Sigmoid colon (tissue), 7 donors: Measurements from ENCODE around the gene UPK1A. TPM values are rescaled to one million over a fixed set of nuclear protein-coding genes. Genes with fewer than 3 reads are reported as not detected.

ENCODE experiments used
- DNase-seq: peaks from one replicate; pipeline ENCODE4 v3.0.0-alpha.2; 2019
- H3K27ac ChIP-seq, 4 donors: fragments of 200-600 bp; sonication (generic); one replicate each; pipeline ENCODE4 v1.5.1; 2016 to 2019; ENCODE audit warnings: mild to moderate bottlenecking in 1 of 4
- H3K27me3 ChIP-seq, 3 donors: fragments of 200-600 bp; sonication (generic); one replicate each; pipeline ENCODE4 v1.5.1; 2019; ENCODE audit warnings: mild to moderate bottlenecking in 1 of 3
- H3K36me3 ChIP-seq, 4 donors: fragments of 200-600 bp; sonication (generic); one replicate each; pipeline ENCODE4 v1.5.1; 2016 to 2019
- H3K4me1 ChIP-seq, 4 donors: fragments of 200-600 bp; sonication (generic); one replicate each; pipeline ENCODE4 v1.5.1; 2017 to 2019
- H3K4me3 ChIP-seq, 4 donors: fragments of 200-600 bp; sonication (generic); one replicate each; pipeline ENCODE4 v1.5.1; 2017 to 2019; ENCODE audit warnings: mild to moderate bottlenecking in 2 of 4, moderate library complexity in 1 of 4
- H3K9me3 ChIP-seq, 4 donors: fragments of 200-600 bp in 3 of 4; sonication (generic) in 3 of 4; one replicate each; pipeline versions ENCODE4 v1.5.1 to v1.6.1; 2013 to 2019
- CTCF ChIP-seq, 4 experiments: fragments of 450-650 bp in 3 of 4; fragments of 200-600 bp in 1 of 4; IDR thresholded peaks; one replicate each; pipeline ENCODE4 v1.5.1; 2016 to 2019; ENCODE audit warnings: antibody characterized with exemption in 4 of 4, mild to moderate bottlenecking in 3 of 4, moderate library complexity in 2 of 4
- EP300 ChIP-seq, 4 donors: sonication (generic); formaldehyde crosslinking; IDR thresholded peaks; one replicate each; pipeline ENCODE4 v1.6.1; 2017; ENCODE audit warnings: antibody characterized with exemption in 4 of 4
- POLR2A ChIP-seq, 2 donors: fragments of 450-650 bp; IDR thresholded peaks; one replicate each; pipeline ENCODE4 v1.6.1; 2016; ENCODE audit warnings: antibody characterized with exemption in 2 of 2, mild to moderate bottlenecking in 2 of 2, moderate library complexity in 2 of 2
- POLR2AphosphoS5 ChIP-seq, 4 donors: sonication (generic); formaldehyde crosslinking; IDR thresholded peaks; one replicate each; pipeline ENCODE4 v1.6.1; 2017; ENCODE audit warnings: antibody characterized with exemption in 4 of 4
- WGBS, 2 donors: extraction: QIAGEN DNeasy Blood & Tissue Kit; methylation state at CpG; one replicate each; pipeline ENCODE4 v1.1.7; 2013; 5-methylcytosine and 5-hydroxymethylcytosine counted together
- intact Hi-C: fragments of 100-400 bp; cut with DNase I; formaldehyde crosslinking; loops from one replicate; pipeline ENCODE4 v1.15.1; 2023
- polyA plus RNA-seq, 3 donors: library from polyadenylated mRNA; stranded (reverse); fragments of 200-250 nt; gene quantifications; one replicate each; pipeline ENCODE4 v1.2.3, GENCODE V29; 2013
- total RNA-seq, 4 donors: library from RNA; depleted of rRNA; stranded (reverse); fragments of >200 nt; gene quantifications; one replicate each; pipeline ENCODE4 v1.1.0, GENCODE V29; 2016
- donor health status: healthy with polysubstance abuse.
- donor health status: Bipolar disorder and iron deficiency.
- donor health status: healthy.

The UPK1A gene
- total and polyA plus RNA-seq, 7 donors, result 0.55 TPM; not detected in 6

- H3K4me1 ChIP-seq, result peaks cover 0 to 3% (median 1%) of the 10 kb centered on the region in 4 donors
- intact Hi-C loops, result no loop called here
- no peaks in the 10 kb centered on the region for H3K36me3 ChIP-seq
- 65% methylated on average over 4 of the region's 4 CpGs for WGBS, 2 donors
- H3K9me3 ChIP-seq, result no peaks in the 10 kb centered on the region
- TF ChIP-seq CTCF (IDR thresholded peaks at IDR 0.05) (no peak), POLR2A (IDR thresholded peaks at IDR 0.05) (no peak), EP300 (IDR thresholded peaks at IDR 0.05) (no peak)
- H3K4me3 ChIP-seq, result no peak overlapping the region
- DNase-seq, result no peak
- no peaks in the 10 kb centered on the region for H3K27me3 ChIP-seq
- no peak overlapping the region for H3K27ac ChIP-seq
Measured at GRCh38 chr19:35696835-35697234, 30.5 kb downstream of the UPK1A start.

GRCh38 chr19:35702223-35703012, 36.1 kb downstream of the UPK1A start:
- WGBS, 2 donors, result 0% methylated on average over 50 of the region's 50 CpGs
- Histone ChIP-seq H3K9me3 (no peaks in the 10 kb centered on the region), H3K4me1 (peaks cover 0 to 12% (median 12%) of the 10 kb centered on the region in 4 donors), H3K27ac (peak overlapping the region in 3 of 4 donors; percentile 34 to 59 (median 44)), H3K36me3 (no peaks in the 10 kb centered on the region), H3K4me3 (peak overlapping the region; percentile 48 to 64 (median 53)), H3K27me3 (peaks cover 0 to 20% (median 0%) of the 10 kb centered on the region in 3 donors)
- DNase-seq, result peak; percentile 98
- TF ChIP-seq POLR2A (IDR thresholded peaks at IDR 0.05) (no peak), EP300 (IDR thresholded peaks at IDR 0.05) (no peak), CTCF (IDR thresholded peaks at IDR 0.05) (no peak), POLR2AphosphoS5 (IDR thresholded peaks at IDR 0.05) (peak in 3 of 4 donors; percentile 6 to 77 (median 13))
- intact Hi-C loops, result loop anchor here (2.0 to 5.0 kb wide), 2 partner anchors 14 to 60 kb away; partner anchors contain the start of gene ETV2

- no peak for DNase-seq
- WGBS, 2 donors, result 33 to 51% methylated on average over 9 of the region's 9 CpGs
- peaks cover 0 to 12% (median 12%) of the 10 kb centered on the region in 4 donors for H3K4me1 ChIP-seq
- intact Hi-C loops, result loop anchor here (2.0 to 5.0 kb wide), 2 partner anchors 13 to 61 kb away; partner anchors contain the start of gene ETV2
- no peak overlapping the region for H3K27ac ChIP-seq
- H3K4me3 ChIP-seq, result peak overlapping the region in 1 of 4 donors; percentile 55
- no peaks in the 10 kb centered on the region for H3K9me3 ChIP-seq
- no peaks in the 10 kb centered on the region for H3K36me3 ChIP-seq
- H3K27me3 ChIP-seq, result peaks cover 0 to 20% (median 0%) of the 10 kb centered on the region in 3 donors
- TF ChIP-seq CTCF (IDR thresholded peaks at IDR 0.05), result no peak
- no peak for TF ChIP-seq POLR2AphosphoS5 (IDR thresholded peaks at IDR 0.05)
- TF ChIP-seq POLR2A (IDR thresholded peaks at IDR 0.05), result no peak
- TF ChIP-seq EP300 (IDR thresholded peaks at IDR 0.05), result no peak
Measured at GRCh38 chr19:35703343-35703742, 37.0 kb downstream of the UPK1A start.

GRCh38 chr19:35704218-35704617, 37.9 kb downstream of the UPK1A start, which contains the start of gene ZBTB32:
Gene ZBTB32 (plus strand): TSS chr19:35704558. CDS start chr19:35714627, 10,069 bp downstream.
- no peaks in the 10 kb centered on the region for H3K9me3 ChIP-seq
- H3K27me3 ChIP-seq, result peaks cover 0 to 20% (median 0%) of the 10 kb centered on the region in 3 donors
- no peak within 1 kb of the TSS for H3K27ac ChIP-seq
- intact Hi-C loops, result loop anchor here (5.0 kb wide), 1 partner anchor 62 kb away; the partner anchor contains the start of gene ETV2
- 34 to 37% methylated on average over 24 of the region's 24 CpGs for WGBS, 2 donors
- H3K36me3 ChIP-seq, result no peaks in the 10 kb centered on the region
- no peak within 1 kb of the TSS for H3K4me3 ChIP-seq
- peaks cover 0 to 12% (median 12%) of the 10 kb centered on the region in 4 donors for H3K4me1 ChIP-seq
- DNase-seq, result no peak
- TF ChIP-seq CTCF (IDR thresholded peaks at IDR 0.05) (no peak), POLR2AphosphoS5 (IDR thresholded peaks at IDR 0.05) (no peak), POLR2A (IDR thresholded peaks at IDR 0.05) (no peak), EP300 (IDR thresholded peaks at IDR 0.05) (no peak)
